Esophagus squamous epithelium (tissue), 5 donors: ENCODE measurements around the gene SF3B2. TPM values are rescaled to one million over a fixed set of nuclear protein-coding genes. Genes with fewer than 3 reads are reported as not detected.
"Not testable (repeated sequence)": the region's sequence is repeated elsewhere in the genome, so short reads cannot be mapped to it uniquely, and the experiment has no call there.

Source experiments
- DNase-seq: peaks from one replicate; lab custom pipeline; 2025; lab: John Stamatoyannopoulos, UW
- H3K27ac ChIP-seq, 4 donors: fragments of 200-600 bp; sonication (generic); one replicate each; pipeline ENCODE4 v1.5.1; 2016 to 2019; ENCODE audit warnings: mild to moderate bottlenecking in 1 of 4
- H3K27me3 ChIP-seq, 4 donors: fragments of 200-600 bp; sonication (generic); 1 replicate in 3 of 4; 2 replicates in 1 of 4; pipeline versions ENCODE4 v1.5.1 to v1.6.0; 2017 to 2021; ENCODE audit warnings: antibody characterized with exemption in 1 of 4
- H3K36me3 ChIP-seq, 3 donors: fragments of 200-600 bp; sonication (generic); one replicate each; pipeline ENCODE4 v1.5.1; 2016 to 2019
- H3K4me1 ChIP-seq, 3 donors: fragments of 200-600 bp; sonication (generic); one replicate each; pipeline ENCODE4 v1.5.1; 2017 to 2019
- H3K4me3 ChIP-seq, 4 donors: fragments of 200-600 bp; sonication (generic); 1 replicate in 3 of 4; 2 replicates in 1 of 4; pipeline ENCODE4 v1.5.1; 2016 to 2019; ENCODE audit warnings: mild to moderate bottlenecking in 2 of 4, moderate library complexity in 1 of 4
- H3K9me3 ChIP-seq, 3 donors: fragments of 200-600 bp; sonication (generic); one replicate each; pipeline ENCODE4 v1.5.1; 2016 to 2019
- POLR2A ChIP-seq, 4 donors: fragments of 450-650 bp; IDR thresholded peaks; one replicate each; pipeline ENCODE4 v1.6.1; 2017; ENCODE audit warnings: antibody characterized with exemption in 4 of 4, mild to moderate bottlenecking in 4 of 4, moderate library complexity in 3 of 4
- WGBS, 2 donors: methylation state at CpG; one replicate each; pipeline ENCODE4 v1.1.5; 2018; 5-methylcytosine and 5-hydroxymethylcytosine counted together
- intact Hi-C: fragments of 100-400 bp; cut with DNase I; formaldehyde crosslinking; loops from one replicate; pipeline ENCODE4 v1.15.0; 2022
- total RNA-seq, 4 donors: library from RNA; depleted of rRNA; stranded (reverse); fragments of >200 nt; gene quantifications; one replicate each; pipeline ENCODE4 v1.1.0, GENCODE V29; 2016
- TF ChIP-seq, protein P1 (sequence below), 6 experiments: fragments of 450-650 bp in 4 of 6; fragments of 200-600 bp in 2 of 6; sonication (generic) in 2 of 6; IDR thresholded peaks; one replicate each; pipeline ENCODE4 v1.5.1; 2016 to 2019; ENCODE audit warnings: antibody characterized with exemption in 6 of 6, mild to moderate bottlenecking in 4 of 6, moderate library complexity in 4 of 6
- donor health status: DM: yes; HTN: yes; CAD: no.

The SF3B2 gene
- total RNA-seq, 4 donors from 2014 or later = 87.8 to 112 (median 93.5) TPM

DNA sequence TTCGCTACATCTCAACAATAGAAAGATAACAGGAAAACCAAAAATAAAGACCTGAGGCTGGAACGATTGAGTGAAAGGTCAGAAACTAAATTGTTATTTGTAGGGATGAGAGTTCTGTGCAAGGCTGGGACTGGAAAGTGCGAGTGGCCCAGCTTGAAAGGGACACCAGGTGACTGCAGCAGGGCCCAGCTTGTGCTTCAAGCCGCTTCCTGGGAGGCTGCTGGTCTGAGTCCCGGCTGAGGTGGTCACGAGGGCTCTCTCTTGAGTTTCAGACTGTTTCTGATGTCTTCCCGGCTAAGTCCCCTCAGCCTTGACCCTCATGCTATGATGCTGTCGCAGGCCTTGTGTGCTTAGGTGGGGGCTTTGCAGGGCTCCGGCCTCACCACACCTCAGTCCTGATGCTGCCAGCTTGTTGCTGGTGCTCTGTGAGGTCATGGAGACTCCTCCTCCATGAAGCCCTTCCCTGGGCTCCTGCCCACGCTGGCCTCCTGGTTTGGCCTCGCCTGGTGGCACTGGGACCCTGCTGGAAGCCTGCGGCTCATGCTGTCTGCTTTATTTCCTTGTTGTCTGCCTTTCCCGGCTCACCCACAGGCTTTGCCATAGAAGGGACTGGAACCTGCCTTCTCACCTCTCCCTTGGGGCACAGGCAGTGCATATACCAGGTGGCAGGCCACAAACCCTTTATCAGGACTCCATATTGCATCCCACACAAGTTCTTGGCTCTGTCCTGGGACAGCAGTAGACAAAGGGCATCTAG lies 45.9 kb upstream of the SF3B2 start:
- H3K36me3 ChIP-seq = peaks cover 0 to 35% (median 8%) of the 10 kb centered on the region in 3 donors
- TF ChIP-seq, protein P1, sequence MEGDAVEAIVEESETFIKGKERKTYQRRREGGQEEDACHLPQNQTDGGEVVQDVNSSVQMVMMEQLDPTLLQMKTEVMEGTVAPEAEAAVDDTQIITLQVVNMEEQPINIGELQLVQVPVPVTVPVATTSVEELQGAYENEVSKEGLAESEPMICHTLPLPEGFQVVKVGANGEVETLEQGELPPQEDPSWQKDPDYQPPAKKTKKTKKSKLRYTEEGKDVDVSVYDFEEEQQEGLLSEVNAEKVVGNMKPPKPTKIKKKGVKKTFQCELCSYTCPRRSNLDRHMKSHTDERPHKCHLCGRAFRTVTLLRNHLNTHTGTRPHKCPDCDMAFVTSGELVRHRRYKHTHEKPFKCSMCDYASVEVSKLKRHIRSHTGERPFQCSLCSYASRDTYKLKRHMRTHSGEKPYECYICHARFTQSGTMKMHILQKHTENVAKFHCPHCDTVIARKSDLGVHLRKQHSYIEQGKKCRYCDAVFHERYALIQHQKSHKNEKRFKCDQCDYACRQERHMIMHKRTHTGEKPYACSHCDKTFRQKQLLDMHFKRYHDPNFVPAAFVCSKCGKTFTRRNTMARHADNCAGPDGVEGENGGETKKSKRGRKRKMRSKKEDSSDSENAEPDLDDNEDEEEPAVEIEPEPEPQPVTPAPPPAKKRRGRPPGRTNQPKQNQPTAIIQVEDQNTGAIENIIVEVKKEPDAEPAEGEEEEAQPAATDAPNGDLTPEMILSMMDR (IDR thresholded peaks at IDR 0.05) = no peak
- no peak for TF ChIP-seq POLR2A (IDR thresholded peaks at IDR 0.05)
- no peak for DNase-seq
- peaks cover 9 to 42% (median 15%) of the 10 kb centered on the region in 3 donors for H3K4me1 ChIP-seq
- no peak overlapping the region for H3K4me3 ChIP-seq
- H3K27me3 ChIP-seq = peaks cover 0 to under 1% (median 0%) of the 10 kb centered on the region in 4 donors
- 79% methylated on average over 8 to 13 of the region's 13 CpGs for WGBS, 2 donors
- no peak overlapping the region for H3K27ac ChIP-seq
- intact Hi-C loops = no loop called here
- H3K9me3 ChIP-seq = no peaks in the 10 kb centered on the region

DNA sequence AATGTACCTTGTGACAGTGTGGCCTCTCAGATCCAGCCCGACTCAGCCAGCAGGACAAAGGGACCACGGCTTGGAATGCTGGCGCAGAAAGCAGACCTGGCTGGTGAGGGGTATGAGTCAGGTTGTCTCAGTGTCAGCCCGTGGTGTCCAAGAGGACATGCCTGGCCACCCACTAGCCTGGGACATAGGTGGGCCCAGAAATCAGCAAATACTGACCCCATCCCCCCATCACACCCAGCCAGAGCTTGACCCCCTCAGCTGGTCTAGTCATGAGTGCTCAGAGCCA lies 45.3 kb upstream of the SF3B2 start:
- no peak overlapping the region for H3K4me3 ChIP-seq
- 50% methylated on average over 4 of the region's 4 CpGs; no CpG with 5 or more reads in 1 of the 2 donors for WGBS, 2 donors
- no peak for DNase-seq
- H3K27ac ChIP-seq = peak overlapping the region in 2 of 4 donors; percentile 9 to 21
- intact Hi-C loops = no loop called here
- H3K4me1 ChIP-seq = peaks cover 12 to 45% (median 20%) of the 10 kb centered on the region in 3 donors
- H3K36me3 ChIP-seq = peaks cover 0 to 35% (median 8%) of the 10 kb centered on the region in 3 donors
- TF ChIP-seq POLR2A (IDR thresholded peaks at IDR 0.05) = no peak
- TF ChIP-seq, protein P1 (IDR thresholded peaks at IDR 0.05) = no peak
- no peaks in the 10 kb centered on the region for H3K9me3 ChIP-seq
- H3K27me3 ChIP-seq = peaks cover 0 to 6% (median 2%) of the 10 kb centered on the region in 4 donors

DNA sequence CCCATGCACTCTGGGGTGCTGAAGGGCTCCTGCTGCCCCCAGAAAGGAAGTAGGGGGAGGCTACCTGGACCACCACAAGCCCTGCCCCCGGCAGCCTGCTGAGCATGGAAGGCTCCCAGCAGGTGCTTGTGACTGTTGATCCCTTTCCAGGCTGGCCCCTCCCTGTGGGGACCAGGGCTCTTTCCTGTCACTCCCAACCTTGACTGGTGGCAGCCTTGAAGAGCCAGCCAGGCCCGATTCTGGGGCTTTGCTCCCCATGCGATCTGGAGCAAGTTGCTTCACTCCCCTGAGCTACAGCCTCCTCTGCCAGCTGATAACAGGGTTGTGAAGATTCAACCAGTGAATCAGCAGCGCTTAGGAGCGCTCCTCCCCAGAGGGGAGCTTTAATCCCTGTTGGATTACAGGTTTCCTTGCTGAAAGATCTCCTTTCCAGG lies 44.9 kb upstream of the SF3B2 start:
- WGBS, 2 donors = 23 to 42% methylated on average over 3 of the region's 5 CpGs
- H3K4me3 ChIP-seq = no peak overlapping the region
- H3K36me3 ChIP-seq = peaks cover 0 to 35% (median 8%) of the 10 kb centered on the region in 3 donors
- no peak for TF ChIP-seq POLR2A (IDR thresholded peaks at IDR 0.05)
- TF ChIP-seq, protein P1 (IDR thresholded peaks at IDR 0.05) = no peak
- peaks cover 16 to 49% (median 24%) of the 10 kb centered on the region in 3 donors for H3K4me1 ChIP-seq
- H3K9me3 ChIP-seq = no peaks in the 10 kb centered on the region
- intact Hi-C loops = no loop called here
- no peak for DNase-seq
- peaks cover 0 to 10% (median 2%) of the 10 kb centered on the region in 4 donors for H3K27me3 ChIP-seq
- peak overlapping the region in 2 of 4 donors; percentile 9 to 21 for H3K27ac ChIP-seq

DNA sequence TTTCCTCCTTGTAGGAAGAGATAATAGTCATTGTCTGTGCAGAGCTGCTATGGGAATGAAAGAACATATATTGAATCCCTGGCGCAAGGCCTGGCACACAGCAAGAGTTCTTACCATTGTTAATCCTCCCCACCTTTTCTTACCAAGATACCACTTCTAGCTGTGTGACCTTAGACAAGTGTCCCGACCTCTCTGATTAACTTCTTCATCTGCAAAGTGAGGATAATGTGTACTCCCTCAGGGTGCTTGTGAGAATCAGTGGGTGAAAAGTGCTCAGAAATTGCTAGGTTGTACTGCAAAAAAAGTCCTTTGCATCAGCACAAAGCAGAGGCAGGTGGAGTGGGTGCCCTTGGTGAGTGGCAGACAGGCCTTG lies 44.1 kb upstream of the SF3B2 start:
- no peak overlapping the region for H3K4me3 ChIP-seq
- DNase-seq = no peak
- TF ChIP-seq, protein P1 (IDR thresholded peaks at IDR 0.05) = no peak
- no peak for TF ChIP-seq POLR2A (IDR thresholded peaks at IDR 0.05)
- peak overlapping the region in 2 of 4 donors; percentile 45 to 64 for H3K27ac ChIP-seq
- H3K9me3 ChIP-seq = no peaks in the 10 kb centered on the region
- intact Hi-C loops = no loop called here
- H3K27me3 ChIP-seq = peaks cover 0 to 18% (median 2%) of the 10 kb centered on the region in 4 donors
- 67 to 74% methylated on average over 2 of the region's 2 CpGs for WGBS, 2 donors
- H3K4me1 ChIP-seq = peaks cover 18 to 53% (median 26%) of the 10 kb centered on the region in 3 donors
- peaks cover 0 to 35% (median 8%) of the 10 kb centered on the region in 3 donors for H3K36me3 ChIP-seq

DNA sequence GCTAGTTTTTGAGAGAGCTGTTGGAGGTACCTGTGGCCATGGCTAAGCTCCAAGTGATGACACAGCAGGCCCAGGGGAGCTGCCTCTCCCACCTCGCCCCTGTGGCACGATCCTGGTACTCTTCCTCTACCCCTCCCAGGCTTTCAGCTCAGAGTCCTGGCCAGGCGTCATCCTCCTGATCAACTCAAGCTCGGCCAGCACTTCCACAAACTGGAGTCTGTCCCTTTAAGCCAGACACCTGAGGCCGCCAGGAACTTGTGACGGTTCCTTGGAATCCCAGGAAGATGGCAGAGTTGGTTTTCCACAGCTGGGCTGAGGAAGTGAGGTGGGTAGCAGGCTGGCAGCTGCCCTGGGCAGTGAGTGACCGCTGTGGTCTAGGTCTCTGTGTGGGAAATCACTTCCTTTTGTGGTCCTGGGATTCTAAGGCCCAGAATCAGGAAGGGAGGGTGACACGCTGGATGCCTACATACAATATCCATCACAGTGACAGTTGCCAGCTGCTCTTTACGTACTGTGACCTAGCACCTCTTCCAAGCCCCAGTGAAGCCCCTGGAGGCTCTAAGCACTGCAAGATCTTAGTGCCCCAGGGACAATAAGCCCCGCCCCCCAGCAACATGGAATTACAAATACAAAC lies 43.6 kb upstream of the SF3B2 start:
- intact Hi-C loops = no loop called here
- TF ChIP-seq, protein P1 (IDR thresholded peaks at IDR 0.05) = no peak
- no peak for TF ChIP-seq POLR2A (IDR thresholded peaks at IDR 0.05)
- no peaks in the 10 kb centered on the region for H3K9me3 ChIP-seq
- peaks cover 0 to 33% (median 7%) of the 10 kb centered on the region in 3 donors for H3K36me3 ChIP-seq
- no peak for DNase-seq
- H3K27ac ChIP-seq = peak overlapping the region in 3 of 4 donors; percentile 45 to 64 (median 46)
- peaks cover 15 to 53% (median 24%) of the 10 kb centered on the region in 3 donors for H3K4me1 ChIP-seq
- 52% methylated on average over 4 of the region's 10 CpGs; no CpG with 5 or more reads in 1 of the 2 donors for WGBS, 2 donors
- no peak overlapping the region for H3K4me3 ChIP-seq
- peaks cover 0 to 23% (median 2%) of the 10 kb centered on the region in 4 donors for H3K27me3 ChIP-seq

DNA sequence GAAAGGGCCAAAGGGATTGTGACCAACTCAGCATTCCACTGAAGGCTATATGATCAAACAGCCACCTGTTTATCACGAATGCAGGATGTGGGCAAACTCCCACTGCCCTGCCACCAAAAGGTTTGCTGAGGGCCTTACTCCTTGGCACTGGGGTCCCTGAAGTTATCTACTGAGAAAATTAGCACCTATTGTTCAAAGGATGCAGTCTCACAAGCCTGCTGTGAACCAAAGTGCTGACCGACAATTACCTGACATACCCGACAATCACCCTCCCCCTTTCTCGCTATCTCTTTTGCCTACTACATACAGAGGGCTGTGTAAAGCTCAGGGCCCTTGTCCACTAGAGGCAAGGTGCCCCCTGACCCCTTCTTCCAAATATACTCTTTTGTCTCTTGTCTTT lies 42.1 kb upstream of the SF3B2 start:
- Histone ChIP-seq H3K36me3 (peaks cover 0 to 19% (median 0%) of the 10 kb centered on the region in 3 donors), H3K4me1 (peaks cover 14 to 50% (median 24%) of the 10 kb centered on the region in 3 donors), H3K27me3 (peaks cover 0 to 30% (median 2%) of the 10 kb centered on the region in 4 donors)
- H3K9me3 ChIP-seq, intact Hi-C loops, H3K27ac ChIP-seq, H3K4me3 ChIP-seq, DNase-seq: not testable (repeated sequence)
- 75 to 84% methylated on average over 4 of the region's 4 CpGs for WGBS, 2 donors
